IPS DF 4.7 (cell line): ENCODE measurements around the gene ERN1.

Experiments used
- DNase-seq: peaks from one replicate; pipeline ENCODE4 v3.0.0-alpha.2; 2013; ENCODE audit warnings: low spot score; ENCODE audit errors: extremely low read depth

ERN1 gene

GRCh38 chr17:64084940-64085649 is 44.8 kb downstream of the ERN1 start:
- DNase-seq: no peak

GRCh38 chr17:64084086-64084939 is 45.6 kb downstream of the ERN1 start:
- no peak for DNase-seq

GRCh38 chr17:64083563-64084085 is 46.3 kb downstream of the ERN1 start:
- no peak for DNase-seq

GRCh38 chr17:64083093-64083492 is 46.9 kb downstream of the ERN1 start:
- no peak for DNase-seq

- no peak for DNase-seq
Observed at GRCh38 chr17:64081802-64082799, 47.8 kb downstream of the ERN1 start.

DNA sequence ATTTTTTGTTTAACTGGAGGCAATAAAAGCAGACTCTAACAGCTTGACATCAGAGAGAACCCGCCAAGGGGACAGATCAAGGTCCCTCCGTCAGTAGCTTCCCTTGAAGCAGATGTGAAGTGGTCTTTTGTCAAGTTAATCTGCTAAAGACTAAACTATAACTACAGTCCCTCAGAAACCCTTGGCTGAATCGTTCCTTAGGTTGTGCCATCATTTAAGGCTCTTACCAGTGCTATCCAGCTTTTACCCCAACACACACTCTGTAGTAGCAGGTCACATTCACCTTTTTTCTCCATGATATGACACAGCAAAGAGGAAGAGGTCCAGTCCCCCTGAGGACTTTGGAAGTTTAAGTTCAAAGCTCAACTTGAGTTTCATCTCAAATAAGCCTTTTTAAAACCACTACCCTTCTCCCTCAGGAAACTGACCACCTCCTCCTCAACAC is 49.7 kb downstream of the ERN1 start:
- no peak for DNase-seq

- DNase-seq: no peak
Observed at GRCh38 chr17:64077379-64077778, 52.6 kb downstream of the ERN1 start.

DNA sequence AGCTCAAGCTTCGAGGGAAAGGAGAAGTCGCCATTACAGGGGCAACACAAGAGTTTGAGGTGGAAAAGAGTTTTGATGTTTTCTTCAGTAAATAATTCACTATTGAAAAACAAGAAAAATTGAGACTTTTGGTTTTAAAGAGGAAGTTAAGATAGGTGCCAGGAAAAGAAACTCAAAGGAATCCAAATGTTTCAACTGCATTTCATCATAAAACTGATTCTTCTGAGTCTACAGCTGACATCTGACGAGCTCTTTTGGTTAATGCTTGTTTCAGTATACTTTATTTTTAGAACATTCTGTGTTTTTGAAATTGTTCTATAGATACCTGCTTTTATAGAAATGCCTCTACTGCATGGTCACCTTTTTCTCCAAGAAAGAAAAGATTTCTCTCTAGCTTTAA is 54.0 kb downstream of the ERN1 start:
- DNase-seq: no peak

GRCh38 chr17:64074704-64075426 is 55.1 kb downstream of the ERN1 start:
- DNase-seq: no peak

DNA sequence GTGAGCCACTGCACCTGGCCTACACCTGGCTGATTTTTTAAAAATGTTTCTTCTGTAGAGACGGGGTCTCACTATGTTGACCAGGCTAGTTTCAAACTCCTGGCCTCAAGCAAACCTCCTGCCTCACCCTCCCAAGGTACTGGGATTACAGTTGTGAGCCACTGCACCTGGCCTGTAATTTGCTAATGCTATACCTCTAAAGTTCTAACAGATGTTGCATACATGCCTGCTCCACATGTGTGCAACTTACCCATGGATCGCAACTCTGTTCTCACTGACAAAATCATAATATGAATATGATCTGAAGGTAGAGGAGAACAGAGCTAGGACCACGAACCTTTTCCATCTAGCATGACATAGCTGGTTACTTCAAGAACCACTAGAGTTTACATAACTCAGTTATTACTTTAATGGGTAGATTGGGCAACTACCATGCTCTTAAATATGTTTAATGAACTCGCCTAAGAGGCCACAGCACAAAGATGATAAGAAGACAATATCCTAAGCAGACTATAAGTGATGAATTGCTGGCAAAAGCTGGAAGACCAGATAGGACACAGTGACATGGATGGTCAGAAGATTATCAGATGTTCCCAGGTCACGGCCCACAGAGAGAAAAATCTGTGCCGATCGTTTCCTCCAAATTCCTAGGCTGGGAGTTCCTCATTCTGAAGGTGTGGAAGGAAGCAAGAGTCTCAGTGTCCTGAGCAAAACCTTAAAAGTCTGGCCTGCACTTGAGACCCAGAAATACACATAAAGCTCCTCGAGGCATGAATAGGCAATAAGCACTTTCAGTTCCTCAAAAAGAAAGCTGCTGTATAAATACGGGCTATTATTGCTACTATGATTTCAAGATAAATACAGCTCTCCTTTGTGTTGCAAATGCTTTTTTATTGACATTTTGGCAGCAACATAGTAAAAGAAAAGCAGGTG is 55.9 kb downstream of the ERN1 start:
- no peak for DNase-seq

DNA sequence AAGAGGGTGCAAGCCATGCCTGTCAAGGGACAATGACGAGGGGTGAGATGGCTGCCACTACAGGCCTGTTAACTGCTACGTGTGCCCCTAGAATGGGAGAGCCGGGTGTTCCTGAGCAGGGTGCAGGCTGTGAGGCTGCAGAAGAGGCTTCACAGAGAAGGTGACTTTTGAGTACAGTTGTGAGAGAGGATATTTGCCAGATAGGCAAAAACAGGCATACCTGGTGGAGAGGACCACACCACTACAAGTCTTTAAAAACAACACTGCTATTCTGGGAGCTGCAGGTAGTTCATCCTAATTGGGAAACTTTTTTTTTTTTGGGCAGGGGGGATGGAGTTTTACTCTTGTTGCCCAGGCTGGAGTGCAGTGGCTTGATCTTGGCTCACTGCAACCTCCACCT is 58.8 kb downstream of the ERN1 start:
- no peak for DNase-seq

GRCh38 chr17:64070213-64070612 is 59.7 kb downstream of the ERN1 start:
- DNase-seq: no peak

GRCh38 chr17:64069143-64069542 is 60.8 kb downstream of the ERN1 start:
- no peak for DNase-seq

- no peak for DNase-seq
Observed at GRCh38 chr17:64067657-64068056, 62.3 kb downstream of the ERN1 start.

DNA sequence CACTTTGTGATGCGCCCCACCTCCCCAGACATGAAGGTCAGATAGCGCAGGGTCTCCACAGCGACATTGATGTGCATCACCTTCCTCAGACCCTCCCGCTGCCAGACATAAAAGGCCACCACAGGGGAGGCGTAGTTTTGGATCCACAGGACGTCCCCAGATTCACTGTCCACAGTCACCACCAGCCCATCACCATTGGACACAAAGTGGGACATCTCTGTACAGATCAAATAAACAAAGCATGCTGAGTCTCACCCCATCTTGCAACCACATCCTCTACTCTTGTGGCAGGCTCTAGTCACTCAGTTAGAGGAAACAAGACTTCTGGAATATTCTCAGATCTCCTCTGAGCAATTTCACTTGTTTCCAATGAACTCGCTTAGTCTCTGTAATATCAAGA is 63.2 kb downstream of the ERN1 start:
- no peak for DNase-seq

- no peak for DNase-seq
Observed at GRCh38 chr17:64065161-64065560, 64.8 kb downstream of the ERN1 start.

GRCh38 chr17:64064331-64064730 is 65.6 kb downstream of the ERN1 start:
- no peak for DNase-seq

- DNase-seq: peak; percentile 64
Observed at GRCh38 chr17:64063766-64064224, 66.1 kb downstream of the ERN1 start.

GRCh38 chr17:64063088-64063487 is 66.9 kb downstream of the ERN1 start:
- no peak for DNase-seq
